Measurements from ENCODE around the gene ANAPC10. TPM values are rescaled to one million over a fixed set of nuclear protein-coding genes. Genes with fewer than 3 reads are reported as not detected.
"Not testable (repeated sequence)": the region's sequence is repeated elsewhere in the genome, so short reads cannot be mapped to it uniquely, and the experiment has no call there.

The ANAPC10 gene
- total RNA-seq, 1 experiment from 2014 or later: 28.3 TPM

DNA sequence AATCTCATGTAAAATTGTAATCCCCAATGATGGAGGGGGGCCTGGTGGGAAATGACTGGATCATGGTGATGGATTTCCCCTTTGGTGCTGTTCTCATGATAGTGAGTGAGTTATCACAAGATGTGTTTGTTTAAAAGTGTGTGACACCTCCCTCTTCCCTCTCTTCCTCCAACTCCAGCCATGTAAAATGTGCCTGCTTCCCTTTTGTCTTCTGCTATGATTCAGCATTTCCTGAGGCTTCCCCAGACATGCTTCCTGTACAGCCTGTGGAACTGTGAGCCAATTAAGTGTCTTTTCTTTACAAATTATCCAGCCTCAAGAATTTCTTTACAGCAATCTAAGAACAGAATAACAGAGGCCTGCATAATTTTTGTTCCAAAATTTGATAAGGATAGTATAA, 85.2 kb downstream of the ANAPC10 start:
- DNase-seq (ENCODE audit: extremely low read depth, low read depth): no peak

DNA sequence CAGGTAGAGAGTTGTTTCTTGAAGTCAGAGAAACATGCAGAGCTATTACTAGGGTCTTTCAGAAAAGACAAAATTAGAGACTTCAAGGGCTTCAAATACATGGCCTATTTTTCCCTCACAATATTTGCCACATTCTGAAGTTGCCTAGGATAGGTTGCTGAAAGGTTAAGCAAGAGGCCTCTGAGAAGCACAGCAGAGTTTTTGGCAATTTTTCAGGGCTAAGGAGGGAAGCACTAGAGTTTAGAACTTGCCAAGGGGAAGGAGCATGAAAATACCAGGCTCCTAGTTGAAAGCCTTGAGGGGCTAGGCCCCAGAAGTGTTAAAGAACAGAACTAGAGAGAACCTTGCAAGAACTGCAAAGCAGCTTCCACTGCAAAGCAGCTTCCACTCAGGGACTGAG, 86.4 kb downstream of the ANAPC10 start:
- no peak for DNase-seq (ENCODE audit: extremely low read depth, low read depth)

DNA sequence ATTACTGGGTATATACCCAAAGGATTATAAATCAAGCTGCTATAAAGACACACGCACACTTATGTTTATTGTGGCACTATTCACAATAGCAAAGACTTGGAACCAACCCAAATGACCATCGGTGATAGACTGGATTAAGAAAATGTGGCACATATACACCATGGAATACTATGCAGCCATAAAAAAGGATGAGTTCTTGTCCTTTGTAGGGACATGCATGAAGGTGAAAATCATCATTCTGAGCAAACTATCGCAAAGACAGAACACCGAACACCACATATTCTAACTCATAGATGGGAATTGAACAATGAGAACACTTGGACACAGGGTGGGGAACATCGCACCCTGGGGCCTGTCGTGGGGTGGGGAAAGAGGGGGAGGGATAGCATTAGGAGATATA, 87.7 kb downstream of the ANAPC10 start:
- not testable (repeated sequence) for DNase-seq (ENCODE audit: extremely low read depth, low read depth)

- no peak for DNase-seq (ENCODE audit: extremely low read depth, low read depth)
These were observed 94.3 kb downstream of the ANAPC10 start for GRCh38 chr4:145003675-145004074.

- DNase-seq (ENCODE audit: extremely low read depth, low read depth): no peak
These were observed 96.4 kb downstream of the ANAPC10 start for GRCh38 chr4:145001635-145002034.

DNA sequence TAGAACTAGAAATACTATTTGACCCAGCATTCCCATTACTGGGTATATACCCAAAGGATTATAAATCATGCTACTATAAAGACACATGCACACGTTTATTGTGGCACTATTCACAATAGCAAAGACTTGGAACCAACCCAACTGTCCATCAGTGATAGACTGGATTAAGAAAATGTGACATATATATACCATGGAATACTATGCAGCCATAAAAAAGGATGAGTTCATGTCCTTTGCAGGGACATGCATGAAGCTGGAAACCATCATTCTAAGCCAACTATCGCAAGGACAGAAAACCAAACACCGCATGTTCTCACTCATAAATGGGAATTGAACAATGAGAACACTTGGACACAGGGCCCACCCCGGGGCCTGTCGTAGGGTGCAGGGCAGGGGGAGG, 97.3 kb downstream of the ANAPC10 start:
- not testable (repeated sequence) for DNase-seq (ENCODE audit: extremely low read depth, low read depth)

DNA sequence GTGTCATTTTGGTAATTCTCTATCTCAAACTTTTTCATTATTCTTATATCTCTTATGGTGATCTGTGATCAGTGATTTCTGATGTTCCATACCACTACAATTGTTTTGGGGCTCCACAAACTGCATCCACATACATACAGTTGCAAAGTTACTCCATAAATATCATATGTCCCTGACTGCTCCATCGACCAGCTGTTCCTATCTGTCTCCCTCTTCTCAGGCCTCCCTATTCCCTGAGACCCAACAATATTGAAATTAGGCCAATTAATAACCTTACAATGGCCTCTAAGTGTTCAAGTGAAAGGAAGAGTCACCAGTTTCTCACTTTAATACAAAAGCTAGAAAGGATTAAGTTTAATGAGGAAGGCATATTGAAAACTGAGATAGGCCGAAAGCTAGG, 108.7 kb downstream of the ANAPC10 start:
- no peak for DNase-seq (ENCODE audit: extremely low read depth, low read depth)

- no peak for DNase-seq (ENCODE audit: extremely low read depth, low read depth)
These were observed 112.5 kb downstream of the ANAPC10 start for GRCh38 chr4:144985531-144985930.

DNA sequence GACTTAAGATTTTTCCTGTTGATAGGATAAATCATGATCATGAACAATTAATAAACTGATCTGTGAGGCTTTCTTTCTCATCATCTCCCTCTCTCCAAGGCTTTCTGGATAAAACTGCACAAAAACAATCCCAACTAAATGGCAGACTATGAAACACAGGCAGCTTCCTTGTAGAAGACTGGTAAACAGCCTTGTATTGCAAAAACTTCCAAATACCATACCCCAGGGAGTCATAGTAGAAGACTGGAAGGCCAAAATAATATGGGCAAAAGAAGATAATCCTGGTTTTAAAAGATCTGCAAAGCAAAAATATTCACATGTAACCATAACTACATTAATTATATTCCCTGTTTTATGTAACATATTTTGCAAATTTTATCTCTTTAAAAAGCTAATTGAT, 113.0 kb downstream of the ANAPC10 start:
- DNase-seq (ENCODE audit: extremely low read depth, low read depth): no peak

GRCh38 chr4:144984241-144984640, 113.8 kb downstream of the ANAPC10 start:
- no peak for DNase-seq (ENCODE audit: extremely low read depth, low read depth)

DNA sequence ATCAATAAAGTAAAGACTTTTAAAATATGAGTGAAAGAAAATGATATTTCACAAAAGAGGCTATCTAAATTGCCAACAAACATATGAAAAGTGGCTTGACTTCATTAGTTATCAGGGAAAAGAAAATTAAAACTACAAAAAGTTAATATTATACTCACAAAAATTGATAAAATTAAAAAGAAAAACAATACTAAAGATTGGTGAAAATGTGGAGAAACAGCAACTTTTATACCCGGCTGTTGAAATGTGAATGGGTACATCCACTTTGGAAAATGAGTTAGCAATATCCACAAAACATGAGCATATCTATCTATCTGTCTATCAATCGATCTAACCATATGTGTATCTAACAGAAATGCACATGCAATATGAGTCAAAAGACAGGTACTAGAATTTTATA, 122.3 kb downstream of the ANAPC10 start:
- DNase-seq (ENCODE audit: extremely low read depth, low read depth): no peak

- DNase-seq (ENCODE audit: extremely low read depth, low read depth): no peak
These were observed 127.4 kb downstream of the ANAPC10 start for GRCh38 chr4:144970597-144970996.

GRCh38 chr4:144969821-144970220, 128.2 kb downstream of the ANAPC10 start:
- no peak for DNase-seq (ENCODE audit: extremely low read depth, low read depth)

DNA sequence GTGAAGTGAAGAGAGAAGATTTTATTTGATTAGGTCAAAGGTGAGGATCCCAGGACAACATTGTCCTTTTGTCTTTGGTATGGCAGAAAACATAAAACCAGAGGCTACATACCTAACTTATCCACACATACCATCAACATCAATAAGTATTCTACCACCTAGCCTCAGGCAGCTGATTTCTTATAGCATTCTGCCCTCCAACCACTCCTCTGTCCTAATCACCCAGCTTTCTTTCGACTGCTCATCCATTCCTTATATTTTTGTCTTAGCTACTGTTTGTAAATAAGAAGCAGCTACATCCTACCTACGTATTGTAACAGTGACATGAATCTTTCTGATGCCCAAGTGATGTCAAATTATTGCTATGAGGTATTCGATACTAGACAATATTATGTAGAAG, 129.4 kb downstream of the ANAPC10 start:
- DNase-seq (ENCODE audit: extremely low read depth, low read depth): no peak

- DNase-seq (ENCODE audit: extremely low read depth, low read depth): no peak
These were observed 130.8 kb downstream of the ANAPC10 start for GRCh38 chr4:144967161-144967560.

DNA sequence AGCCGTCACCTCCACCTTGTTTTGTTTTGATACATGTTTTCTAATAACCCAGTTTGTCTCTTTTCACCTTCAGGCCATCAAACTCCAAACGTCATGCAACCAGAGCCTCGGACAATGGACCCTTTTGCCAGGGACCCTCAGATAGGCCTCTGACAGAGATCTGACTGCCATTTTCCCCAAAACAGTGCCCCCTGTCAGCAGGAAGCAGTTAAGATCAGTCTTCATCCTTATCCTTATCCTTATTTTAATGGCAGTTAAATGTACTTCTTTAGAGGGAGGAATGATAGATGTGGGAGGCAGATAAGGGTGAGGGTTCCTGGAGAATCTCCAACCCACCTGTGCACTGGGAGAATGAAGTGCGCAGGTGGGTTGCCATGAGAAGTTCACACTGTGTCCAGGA, 135.7 kb downstream of the ANAPC10 start:
- no peak for DNase-seq (ENCODE audit: extremely low read depth, low read depth)

GRCh38 chr4:144955104-144955503, 142.9 kb downstream of the ANAPC10 start:
- no peak for DNase-seq (ENCODE audit: extremely low read depth, low read depth)

DNA sequence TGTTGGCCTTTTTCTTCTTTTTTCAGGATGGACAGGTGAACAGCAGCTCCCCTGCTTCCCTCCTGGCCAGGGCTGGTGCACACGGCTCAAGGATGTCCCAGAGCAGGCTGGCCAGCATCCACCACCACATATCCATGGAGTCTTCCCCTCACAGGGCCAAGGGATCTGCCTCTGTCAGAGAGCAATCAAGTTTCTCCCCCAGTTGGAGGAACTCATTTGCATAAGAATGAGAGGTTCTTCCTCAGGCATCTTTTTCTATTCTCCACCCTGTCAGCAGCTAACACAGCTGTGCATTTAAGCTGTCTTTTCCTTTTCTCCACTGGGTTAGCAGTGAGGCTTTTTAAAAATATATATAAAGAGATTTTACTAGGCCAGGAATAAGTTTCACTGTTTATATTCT, 143.8 kb downstream of the ANAPC10 start:
- no peak for DNase-seq (ENCODE audit: extremely low read depth, low read depth)

- no peak for DNase-seq (ENCODE audit: extremely low read depth, low read depth)
These were observed 149.6 kb downstream of the ANAPC10 start for GRCh38 chr4:144948421-144948820.

DNA sequence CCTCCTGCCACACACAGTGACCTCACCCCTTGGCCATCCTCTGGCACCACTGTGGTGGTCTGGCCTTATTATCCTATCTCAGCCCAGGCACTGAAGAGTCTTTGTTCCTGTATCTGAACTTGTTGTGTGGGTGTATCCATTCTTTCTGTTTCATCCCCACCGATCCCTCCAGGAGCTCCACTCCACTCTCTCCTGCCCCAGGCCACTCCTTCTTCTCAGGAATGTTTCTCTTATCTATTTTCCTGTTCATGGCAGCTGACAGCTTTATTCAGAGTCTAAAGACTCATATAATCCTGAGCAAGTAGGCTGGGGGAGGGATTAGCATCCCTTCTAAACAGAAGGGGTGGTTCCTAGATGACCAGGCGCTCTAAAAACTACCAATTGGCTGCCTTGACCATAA, 150.0 kb downstream of the ANAPC10 start:
- DNase-seq (ENCODE audit: extremely low read depth, low read depth): no peak
